ENCODE results near the gene SORBS2.
"Not testable (repeated sequence)": the region's sequence is repeated elsewhere in the genome, so short reads cannot be mapped to it uniquely, and the experiment has no call there.

SORBS2 gene

DNA sequence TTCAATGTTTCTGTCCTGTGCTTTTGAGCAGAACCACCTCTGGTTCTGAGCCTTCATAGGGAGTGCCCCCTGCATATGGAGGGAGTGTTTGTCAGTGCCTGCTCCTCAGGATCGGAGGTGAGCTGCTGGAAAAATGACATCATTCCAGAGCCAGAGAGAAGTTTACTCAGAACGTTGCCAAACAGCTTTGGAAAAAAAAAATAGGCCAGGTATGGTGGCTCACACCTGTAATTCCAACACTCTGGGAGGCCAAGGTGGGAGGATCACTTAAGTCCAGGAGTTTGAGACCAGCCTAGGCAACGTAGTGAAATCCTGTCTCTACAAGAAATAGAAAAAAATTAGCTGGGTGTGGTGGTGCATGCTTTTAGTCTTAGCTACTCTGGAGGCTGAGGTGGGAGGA, 249.5 kb downstream of the SORBS2 start:
- no peak overlapping the region for H3K4me3 ChIP-seq (ENCODE audit: low read length, poor library complexity, severe bottlenecking)
- H3K9ac ChIP-seq (ENCODE audit: low read depth, low read length, poor library complexity, severe bottlenecking): no peak overlapping the region
- no peak for TF ChIP-seq EZH2phosphoT487 (IDR thresholded peaks at IDR 0.05; ENCODE audit: borderline replicate concordance)
- TF ChIP-seq, protein P1, sequence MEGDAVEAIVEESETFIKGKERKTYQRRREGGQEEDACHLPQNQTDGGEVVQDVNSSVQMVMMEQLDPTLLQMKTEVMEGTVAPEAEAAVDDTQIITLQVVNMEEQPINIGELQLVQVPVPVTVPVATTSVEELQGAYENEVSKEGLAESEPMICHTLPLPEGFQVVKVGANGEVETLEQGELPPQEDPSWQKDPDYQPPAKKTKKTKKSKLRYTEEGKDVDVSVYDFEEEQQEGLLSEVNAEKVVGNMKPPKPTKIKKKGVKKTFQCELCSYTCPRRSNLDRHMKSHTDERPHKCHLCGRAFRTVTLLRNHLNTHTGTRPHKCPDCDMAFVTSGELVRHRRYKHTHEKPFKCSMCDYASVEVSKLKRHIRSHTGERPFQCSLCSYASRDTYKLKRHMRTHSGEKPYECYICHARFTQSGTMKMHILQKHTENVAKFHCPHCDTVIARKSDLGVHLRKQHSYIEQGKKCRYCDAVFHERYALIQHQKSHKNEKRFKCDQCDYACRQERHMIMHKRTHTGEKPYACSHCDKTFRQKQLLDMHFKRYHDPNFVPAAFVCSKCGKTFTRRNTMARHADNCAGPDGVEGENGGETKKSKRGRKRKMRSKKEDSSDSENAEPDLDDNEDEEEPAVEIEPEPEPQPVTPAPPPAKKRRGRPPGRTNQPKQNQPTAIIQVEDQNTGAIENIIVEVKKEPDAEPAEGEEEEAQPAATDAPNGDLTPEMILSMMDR (conservative IDR thresholded peaks at IDR 0.05; ENCODE audit: low read length): no peak

DNA sequence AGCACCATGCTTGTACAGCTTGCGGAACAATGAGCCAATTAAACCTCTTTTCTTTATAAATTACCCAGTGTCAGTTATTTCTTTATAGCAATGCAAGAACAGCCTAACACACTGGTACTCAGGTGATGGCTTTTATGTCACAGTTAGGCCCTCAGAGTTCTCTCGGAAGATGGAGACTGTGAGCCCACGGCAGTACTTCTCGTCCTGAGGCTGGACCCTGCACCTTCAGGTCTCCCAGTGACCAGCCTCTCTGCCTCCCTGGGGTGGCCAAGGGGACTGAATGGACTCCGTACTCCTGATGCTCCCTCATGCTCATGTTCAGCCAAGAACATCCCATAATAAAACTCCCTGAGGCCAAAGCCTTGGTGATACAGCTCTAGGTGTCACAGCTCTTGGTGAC, 251.7 kb downstream of the SORBS2 start:
- Histone ChIP-seq H3K9me2 (replicated peaks; ENCODE audit: low read depth, low read length) (no peaks in the 10 kb centered on the region), H3K79me2 (ENCODE audit: insufficient read depth, low read length) (no peaks in the 10 kb centered on the region), H3F3A (ENCODE audit: low read depth) (no peaks in the 10 kb centered on the region), H3K4me3 (ENCODE audit: low read length, poor library complexity, severe bottlenecking) (no peak overlapping the region), H2AFZ (ENCODE audit: low read length) (no peak overlapping the region), H3K4me1 (ENCODE audit: insufficient read depth, low read length, poor library complexity, severe bottlenecking) (no peaks in the 10 kb centered on the region), H3K27me3 (ENCODE audit: insufficient read depth, low read length, poor library complexity, severe bottlenecking) (no peaks in the 10 kb centered on the region), H4K20me1 (ENCODE audit: insufficient read depth, low read length, poor library complexity, severe bottlenecking) (no peaks in the 10 kb centered on the region), H3K9me3 (ENCODE audit: insufficient read depth, low read depth, low read length) (no peaks in the 10 kb centered on the region; the same call in 1 of the 2 replicates), H3K4me2 (ENCODE audit: low read depth, low read length, poor library complexity, severe bottlenecking) (no peak overlapping the region), H3K9ac (ENCODE audit: low read depth, low read length, poor library complexity, severe bottlenecking) (no peak overlapping the region), H3K36me3 (ENCODE audit: insufficient read depth, low read length) (no peaks in the 10 kb centered on the region)
- TF ChIP-seq, protein P1 (conservative IDR thresholded peaks at IDR 0.05; ENCODE audit: low read length): no peak
- TF ChIP-seq EZH2phosphoT487 (IDR thresholded peaks at IDR 0.05; ENCODE audit: borderline replicate concordance): no peak

More for the DNA sequence above, 249.5 kb downstream of the SORBS2 start:
- Histone ChIP-seq H3K79me2 (ENCODE audit: insufficient read depth, low read length) (no peaks in the 10 kb centered on the region), H3K9me3 (ENCODE audit: insufficient read depth, low read depth, low read length) (no peaks in the 10 kb centered on the region; the same call in 1 of the 2 replicates), H3F3A (ENCODE audit: low read depth) (no peaks in the 10 kb centered on the region), H3K4me1 (ENCODE audit: insufficient read depth, low read length, poor library complexity, severe bottlenecking) (no peaks in the 10 kb centered on the region), H3K36me3 (ENCODE audit: insufficient read depth, low read length) (no peaks in the 10 kb centered on the region), H3K9me2 (replicated peaks; ENCODE audit: low read depth, low read length) (no peaks in the 10 kb centered on the region), H3K27me3 (ENCODE audit: insufficient read depth, low read length, poor library complexity, severe bottlenecking) (no peaks in the 10 kb centered on the region), H3K4me2 (ENCODE audit: low read depth, low read length, poor library complexity, severe bottlenecking) (no peak overlapping the region), H2AFZ (ENCODE audit: low read length) (no peak overlapping the region), H4K20me1 (ENCODE audit: insufficient read depth, low read length, poor library complexity, severe bottlenecking) (no peaks in the 10 kb centered on the region)

DNA sequence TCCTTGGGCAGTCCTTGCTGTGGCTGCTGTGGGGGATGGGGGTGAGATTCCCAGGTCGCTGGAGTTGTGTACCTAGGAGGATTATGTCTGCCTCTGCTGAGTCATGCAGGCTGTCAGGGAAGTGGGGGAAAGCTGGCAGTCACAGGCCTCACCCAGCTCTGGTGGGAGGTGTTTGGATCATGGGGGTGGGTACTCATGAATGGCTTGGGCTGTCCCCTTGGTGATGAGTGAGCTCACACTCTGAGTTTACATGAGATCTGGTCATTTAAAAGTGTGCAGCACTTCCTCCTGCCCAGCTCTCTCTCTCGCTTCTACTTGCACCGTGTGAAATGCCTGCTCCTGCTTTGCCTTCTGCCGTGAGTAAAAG, 252.1 kb downstream of the SORBS2 start:
- H2AFZ ChIP-seq (ENCODE audit: low read length): no peak overlapping the region
- H3K4me1 ChIP-seq (ENCODE audit: insufficient read depth, low read length, poor library complexity, severe bottlenecking): no peaks in the 10 kb centered on the region
- TF ChIP-seq, protein P1 (conservative IDR thresholded peaks at IDR 0.05; ENCODE audit: low read length): no peak
- TF ChIP-seq EZH2phosphoT487 (IDR thresholded peaks at IDR 0.05; ENCODE audit: borderline replicate concordance): no peak
- no peaks in the 10 kb centered on the region for H3K27me3 ChIP-seq (ENCODE audit: insufficient read depth, low read length, poor library complexity, severe bottlenecking)
- H3K79me2 ChIP-seq (ENCODE audit: insufficient read depth, low read length): no peaks in the 10 kb centered on the region
- no peaks in the 10 kb centered on the region for H3K9me2 ChIP-seq (replicated peaks; ENCODE audit: low read depth, low read length)
- no peaks in the 10 kb centered on the region for H4K20me1 ChIP-seq (ENCODE audit: insufficient read depth, low read length, poor library complexity, severe bottlenecking)
- no peak overlapping the region for H3K9ac ChIP-seq (ENCODE audit: low read depth, low read length, poor library complexity, severe bottlenecking)
- H3F3A ChIP-seq (ENCODE audit: low read depth): no peaks in the 10 kb centered on the region
- no peak overlapping the region for H3K4me2 ChIP-seq (ENCODE audit: low read depth, low read length, poor library complexity, severe bottlenecking)
- H3K9me3 ChIP-seq (ENCODE audit: insufficient read depth, low read depth, low read length): no peaks in the 10 kb centered on the region; the same call in 1 of the 2 replicates
- H3K36me3 ChIP-seq (ENCODE audit: insufficient read depth, low read length): no peaks in the 10 kb centered on the region
- no peak overlapping the region for H3K4me3 ChIP-seq (ENCODE audit: low read length, poor library complexity, severe bottlenecking)

DNA sequence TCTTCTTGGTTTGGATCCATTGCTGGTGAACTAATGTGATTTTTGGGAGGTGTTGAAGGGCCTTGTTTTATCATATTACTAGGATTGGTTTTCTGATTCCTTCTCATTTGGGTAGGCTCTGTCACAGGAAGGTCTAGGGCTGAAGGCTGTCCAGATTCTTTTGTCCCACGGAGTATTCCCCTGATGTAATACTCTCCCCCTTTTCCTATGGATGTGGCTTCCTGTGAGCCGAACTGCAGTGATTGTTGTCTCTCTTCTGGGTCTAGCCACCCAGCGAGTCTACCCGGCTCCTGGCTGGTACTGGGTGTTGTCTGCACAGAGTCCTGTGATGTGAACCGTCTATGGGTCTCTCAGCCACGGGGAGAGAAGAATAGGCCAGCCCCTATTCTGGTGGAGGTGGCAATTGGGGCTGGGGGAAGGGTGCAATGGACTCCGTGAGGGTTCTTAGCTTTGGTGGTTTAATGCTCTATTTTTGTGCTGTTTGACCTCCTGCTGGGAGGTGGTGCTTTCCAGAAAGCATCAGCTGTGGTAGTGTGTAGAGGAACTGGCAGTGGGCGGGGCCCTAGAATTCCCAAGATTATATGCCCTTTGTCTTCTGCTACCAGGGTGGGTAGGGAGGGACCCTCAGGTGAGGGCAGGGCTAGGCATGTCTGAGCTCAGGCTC, 252.6 kb downstream of the SORBS2 start:
- not testable (repeated sequence) for H3K4me2 ChIP-seq (ENCODE audit: low read depth, low read length, poor library complexity, severe bottlenecking); H3K36me3 ChIP-seq (ENCODE audit: insufficient read depth, low read length); H3K79me2 ChIP-seq (ENCODE audit: insufficient read depth, low read length); H3F3A ChIP-seq (ENCODE audit: low read depth); H3K9me3 ChIP-seq (ENCODE audit: insufficient read depth, low read depth, low read length); H3K9ac ChIP-seq (ENCODE audit: low read depth, low read length, poor library complexity, severe bottlenecking); H2AFZ ChIP-seq (ENCODE audit: low read length); H4K20me1 ChIP-seq (ENCODE audit: insufficient read depth, low read length, poor library complexity, severe bottlenecking); H3K9me2 ChIP-seq (replicated peaks; ENCODE audit: low read depth, low read length); H3K4me1 ChIP-seq (ENCODE audit: insufficient read depth, low read length, poor library complexity, severe bottlenecking); H3K4me3 ChIP-seq (ENCODE audit: low read length, poor library complexity, severe bottlenecking); H3K27me3 ChIP-seq (ENCODE audit: insufficient read depth, low read length, poor library complexity, severe bottlenecking)

All from Loucy (cell line).